GM18498 (cell line): ENCODE measurements around the gene TSPY10.
"Not testable (repeated sequence)": the region's sequence is repeated elsewhere in the genome, so short reads cannot be mapped to it uniquely, and the experiment has no call there.

Experiments
- ATAC-seq: cut with Tn5 transposase; IDR thresholded peaks from one replicate; pipeline ENCODE4 v1.9.1; 2021; ENCODE audit warnings: mild to moderate bottlenecking, moderate library complexity; ENCODE audit not compliant: unreplicated experiment

TSPY10 gene, protein sequence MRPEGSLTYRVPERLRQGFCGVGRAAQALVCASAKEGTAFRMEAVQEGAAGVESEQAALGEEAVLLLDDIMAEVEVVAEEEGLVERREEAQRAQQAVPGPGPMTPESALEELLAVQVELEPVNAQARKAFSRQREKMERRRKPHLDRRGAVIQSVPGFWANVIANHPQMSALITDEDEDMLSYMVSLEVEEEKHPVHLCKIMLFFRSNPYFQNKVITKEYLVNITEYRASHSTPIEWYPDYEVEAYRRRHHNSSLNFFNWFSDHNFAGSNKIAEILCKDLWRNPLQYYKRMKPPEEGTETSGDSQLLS

DNA sequence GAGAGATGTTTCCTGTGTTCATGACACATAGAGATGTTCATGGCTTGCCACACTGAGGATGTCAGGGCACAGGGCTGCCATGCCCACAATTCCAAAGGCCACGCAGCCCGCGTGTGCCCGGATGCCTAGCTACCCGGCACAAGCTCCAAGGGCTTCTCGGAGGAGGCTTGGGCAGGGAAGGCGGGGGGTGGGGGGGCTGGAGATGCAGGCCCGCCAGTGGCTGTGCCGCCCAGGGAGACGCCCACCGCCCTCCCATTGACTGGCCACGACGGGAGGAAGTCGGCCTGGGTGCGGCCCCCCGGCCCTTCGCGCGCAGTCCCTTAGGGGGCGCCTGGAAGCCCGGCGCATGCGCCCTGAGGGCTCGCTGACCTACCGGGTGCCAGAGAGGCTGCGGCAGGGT, at the start of gene TSPY10:
TSPY10 (plus strand) TSS at position 301 of the 400 bp plus-strand sequence; CDS start at position 347, 46 bp downstream.
- ATAC-seq: not testable (repeated sequence)

DNA sequence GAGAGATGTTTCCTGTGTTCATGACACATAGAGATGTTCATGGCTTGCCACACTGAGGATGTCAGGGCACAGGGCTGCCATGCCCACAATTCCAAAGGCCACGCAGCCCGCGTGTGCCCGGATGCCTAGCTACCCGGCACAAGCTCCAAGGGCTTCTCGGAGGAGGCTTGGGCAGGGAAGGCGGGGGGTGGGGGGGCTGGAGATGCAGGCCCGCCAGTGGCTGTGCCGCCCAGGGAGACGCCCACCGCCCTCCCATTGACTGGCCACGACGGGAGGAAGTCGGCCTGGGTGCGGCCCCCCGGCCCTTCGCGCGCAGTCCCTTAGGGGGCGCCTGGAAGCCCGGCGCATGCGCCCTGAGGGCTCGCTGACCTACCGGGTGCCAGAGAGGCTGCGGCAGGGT, 40.7 kb upstream of the TSPY10 start, which contains the start of gene TSPY9:
TSPY9 (plus strand) TSS at position 301 of the 400 bp plus-strand sequence; CDS start at position 347, 46 bp downstream.
- not testable (repeated sequence) for ATAC-seq

DNA sequence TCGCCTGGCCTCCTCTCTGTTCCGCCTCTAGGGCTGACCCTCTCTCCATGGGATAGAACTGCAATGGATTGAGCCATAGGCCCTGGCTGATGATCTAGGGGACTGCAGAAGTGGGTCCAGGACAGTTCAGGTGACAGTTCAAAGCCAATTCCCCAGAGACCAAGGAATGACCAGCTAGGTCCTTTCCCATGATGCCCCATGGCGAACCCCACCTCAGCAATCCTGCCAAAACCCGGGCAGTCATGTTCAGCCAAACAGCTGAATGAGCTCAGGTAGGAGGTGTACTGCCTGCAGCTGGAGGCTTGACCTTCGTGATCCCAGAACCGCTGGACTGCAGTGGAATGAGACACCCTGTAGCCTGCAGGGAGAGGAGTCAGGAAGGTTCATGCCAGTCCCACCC, 23.3 kb upstream of the TSPY10 start:
- not testable (repeated sequence) for ATAC-seq

DNA sequence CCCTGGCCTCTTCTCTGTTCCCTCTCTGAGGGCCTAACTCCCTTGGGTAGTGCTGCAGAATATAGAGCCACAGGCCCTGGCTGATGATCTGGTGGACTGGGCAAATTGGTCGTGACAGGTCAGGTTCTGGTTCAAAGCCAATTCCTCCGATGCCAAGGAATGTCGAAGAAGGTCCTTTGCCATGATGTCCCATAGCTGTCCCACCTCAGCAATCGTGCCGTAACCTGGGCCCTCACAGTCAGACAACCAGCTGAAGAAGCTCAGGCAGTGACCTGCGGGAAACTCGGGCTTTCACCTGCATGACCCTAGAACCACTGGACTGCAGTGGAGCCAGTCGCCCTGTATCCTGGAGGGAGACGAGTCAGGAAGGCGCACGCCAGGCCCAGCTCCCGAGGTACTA, 11.4 kb upstream of the TSPY10 start:
- not testable (repeated sequence) for ATAC-seq
